NB4 (cell line): ENCODE measurements around the gene TYW1.
"Not testable (repeated sequence)": the region's sequence is repeated elsewhere in the genome, so short reads cannot be mapped to it uniquely, and the experiment has no call there.

Experiments
- POLR2A ChIP-seq: IDR thresholded peaks from 2 replicates; pipeline ENCODE4 v1.6.1; 2011; ENCODE audit warnings: mild to moderate bottlenecking; ENCODE audit not compliant: insufficient read length; ENCODE audit errors: extremely low read depth
- TF ChIP-seq, protein P1 (sequence below): IDR thresholded peaks from one replicate; pipeline ENCODE4 v1.5.1; 2012; ENCODE audit warnings: low read depth, low read length

DNA sequence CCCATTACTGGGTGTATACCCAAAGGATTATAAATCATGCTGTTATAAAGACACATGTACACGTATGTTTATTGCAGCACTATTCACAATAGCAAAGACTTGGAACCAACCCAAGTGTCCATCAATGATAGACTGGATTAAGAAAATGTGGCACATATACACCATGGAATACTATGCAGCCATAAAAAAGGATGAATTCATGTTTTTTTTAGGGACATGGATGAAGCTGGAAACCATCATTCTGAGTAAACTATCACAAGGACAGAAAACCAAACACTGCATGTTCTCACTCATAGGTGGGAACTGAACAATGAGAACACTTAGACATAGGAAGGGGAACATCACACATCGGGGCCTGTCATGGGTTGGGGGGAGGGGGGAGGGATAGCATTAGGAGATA, 94.4 kb downstream of the TYW1 start:
- TF ChIP-seq, protein P1, sequence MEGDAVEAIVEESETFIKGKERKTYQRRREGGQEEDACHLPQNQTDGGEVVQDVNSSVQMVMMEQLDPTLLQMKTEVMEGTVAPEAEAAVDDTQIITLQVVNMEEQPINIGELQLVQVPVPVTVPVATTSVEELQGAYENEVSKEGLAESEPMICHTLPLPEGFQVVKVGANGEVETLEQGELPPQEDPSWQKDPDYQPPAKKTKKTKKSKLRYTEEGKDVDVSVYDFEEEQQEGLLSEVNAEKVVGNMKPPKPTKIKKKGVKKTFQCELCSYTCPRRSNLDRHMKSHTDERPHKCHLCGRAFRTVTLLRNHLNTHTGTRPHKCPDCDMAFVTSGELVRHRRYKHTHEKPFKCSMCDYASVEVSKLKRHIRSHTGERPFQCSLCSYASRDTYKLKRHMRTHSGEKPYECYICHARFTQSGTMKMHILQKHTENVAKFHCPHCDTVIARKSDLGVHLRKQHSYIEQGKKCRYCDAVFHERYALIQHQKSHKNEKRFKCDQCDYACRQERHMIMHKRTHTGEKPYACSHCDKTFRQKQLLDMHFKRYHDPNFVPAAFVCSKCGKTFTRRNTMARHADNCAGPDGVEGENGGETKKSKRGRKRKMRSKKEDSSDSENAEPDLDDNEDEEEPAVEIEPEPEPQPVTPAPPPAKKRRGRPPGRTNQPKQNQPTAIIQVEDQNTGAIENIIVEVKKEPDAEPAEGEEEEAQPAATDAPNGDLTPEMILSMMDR: not testable (repeated sequence)
- TF ChIP-seq POLR2A: not testable (repeated sequence)
